GM12891 (cell line): ENCODE data around the gene CEBPE.

Experiments used
- POLR2A ChIP-seq: IDR thresholded peaks from 2 replicates; pipeline ENCODE4 v1.6.1; 2011; ENCODE audit warnings: low read depth, low read length, control low read depth
- POLR2AphosphoS5 ChIP-seq: IDR thresholded peaks from 2 replicates; pipeline ENCODE4 v1.6.1; 2011; ENCODE audit warnings: low read depth, low read length, control low read depth

DNA sequence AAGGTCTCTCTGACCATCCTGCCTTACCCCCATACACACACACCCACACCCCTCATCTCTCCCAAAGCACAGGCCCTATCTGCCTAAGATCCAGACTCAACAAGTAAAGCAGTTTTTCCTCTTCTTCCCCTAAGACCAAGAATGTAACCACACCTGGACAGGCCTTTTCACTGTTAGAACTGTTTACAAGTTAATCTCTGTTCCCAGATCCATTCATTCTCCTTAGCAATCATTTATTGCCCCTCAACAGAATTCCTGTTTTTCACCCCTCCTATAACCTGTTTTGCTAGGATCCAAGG is 12.4 kb downstream of the CEBPE start:
- TF ChIP-seq POLR2A (no peak), POLR2AphosphoS5 (no peak)
